ENCODE results near the gene NHEJ1. TPM values are rescaled to one million over a fixed set of nuclear protein-coding genes. Genes with fewer than 3 reads are reported as not detected.

The NHEJ1 gene
- total and polyA plus RNA-seq, 9 of the 15 experiments (the other 6 are each of a cell fraction or from before 2014, with no cell fraction given) = 9.0 to 23.7 (median 13.9) TPM

DNA sequence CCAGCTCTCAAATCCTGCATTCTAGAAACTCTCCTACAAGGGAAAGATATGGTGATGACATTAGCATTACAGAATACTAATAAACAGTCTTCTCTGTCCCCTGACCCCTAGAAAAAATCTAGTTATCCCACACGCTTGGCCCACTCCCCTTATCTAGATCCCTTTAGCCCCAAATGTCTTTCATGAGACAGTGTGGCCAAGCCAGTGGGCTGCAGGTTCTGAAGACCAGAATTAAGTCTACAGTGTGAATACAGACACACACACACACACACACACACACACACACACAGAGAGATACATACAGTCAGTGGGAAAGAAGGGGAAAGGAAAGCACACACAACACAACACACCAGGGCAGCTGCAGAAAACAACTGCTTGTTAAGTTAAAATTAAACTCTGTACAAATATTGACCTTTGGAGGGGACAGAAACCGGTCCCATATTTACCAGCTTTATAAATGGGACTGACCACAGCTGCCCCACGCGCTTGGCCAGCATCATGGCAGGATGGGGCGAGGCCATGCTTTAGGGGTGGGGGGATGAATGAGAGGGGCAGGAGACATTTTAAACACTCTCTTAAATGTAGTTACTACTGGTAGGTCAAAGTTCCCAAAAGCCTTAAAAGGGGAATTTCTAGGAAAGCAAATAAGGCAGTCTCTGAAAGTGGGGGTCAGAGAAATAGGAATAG, 49.1 kb downstream of the NHEJ1 start:
- Histone ChIP-seq H3K9me1 (ENCODE audit: control insufficient read depth, insufficient read depth, low read length) (no peaks in the 10 kb centered on the region), H3K27ac (ENCODE audit: extremely low read depth, low read depth, low read length) (no peak overlapping the region), H2AFZ (ENCODE audit: low read depth, low read length) (no peak overlapping the region), H3K9ac (ENCODE audit: insufficient read depth in 1 of 2, low read depth in 2 of 2, low read length in 2 of 2) (no peak overlapping the region), H3K27me3 (ENCODE audit: control insufficient read depth in 2 of 2, insufficient read depth in 2 of 2, low read length in 2 of 2) (no peaks in the 10 kb centered on the region), H3K9me3 (replicated peaks; ENCODE audit: control insufficient read depth, insufficient read depth, low read depth, low read length) (no peaks in the 10 kb centered on the region), H3K4me1 (replicated peaks in 1 of 2; ENCODE audit: control insufficient read depth in 2 of 2, insufficient read depth in 2 of 2, low read length in 2 of 2) (no peaks in the 10 kb centered on the region), H3K79me2 (ENCODE audit: control insufficient read depth, insufficient read depth, low read length) (no peaks in the 10 kb centered on the region), H4K20me1 (replicated peaks; ENCODE audit: control insufficient read depth, insufficient read depth, low read length) (no peaks in the 10 kb centered on the region), H3K4me3 (no peak overlapping the region), H3K4me2 (ENCODE audit: insufficient read depth, low read length) (no peak overlapping the region), H3K36me3 (ENCODE audit: control insufficient read depth, insufficient read depth, low read length) (no peaks in the 10 kb centered on the region)
- in situ Hi-C loops (cut with MboI) (loop anchor here (5.0 to 10.0 kb wide), 2 partner anchors 36 to 257 kb away; partner anchors contain the start of gene WNT6), intact Hi-C loops (cut with micrococcal nuclease) (no loop called here)
- CTCF ChIA-PET (ENCODE audit: low intra/inter-chr PET ratio) = no interaction called here
- FAIRE-seq (no peak), DNase-seq (ENCODE audit: extremely low read depth in 1 of 4, low spot score in 3 of 4) (no peak), ATAC-seq (no peak)
- POLR2A ChIA-PET = interaction anchor here (0.6 to 1.0 kb wide), 3 partner anchors 8 to 53 kb away, joined by 3 read pairs; no protein-coding TSS in a partner anchor
- no TSS peak for BruUV-seq (replicated peaks)
- 66% methylated on average over 5 of the region's 5 CpGs for WGBS (ENCODE audit: insufficient coverage, low coverage, missing lambda C conversion rate)
- no peak for TF ChIP-seq ZNF124 (CRISPR knock-in tag; IDR thresholded peaks at IDR 0.05)
- no peak for TF ChIP-seq BCL6 (CRISPR knock-in tag; IDR thresholded peaks at IDR 0.05)
- no peak for TF ChIP-seq ZMIZ1 (IDR thresholded peaks at IDR 0.05; ENCODE audit: low read depth in 2 of 2, low read length in 2 of 2)
- TF ChIP-seq, protein P1, sequence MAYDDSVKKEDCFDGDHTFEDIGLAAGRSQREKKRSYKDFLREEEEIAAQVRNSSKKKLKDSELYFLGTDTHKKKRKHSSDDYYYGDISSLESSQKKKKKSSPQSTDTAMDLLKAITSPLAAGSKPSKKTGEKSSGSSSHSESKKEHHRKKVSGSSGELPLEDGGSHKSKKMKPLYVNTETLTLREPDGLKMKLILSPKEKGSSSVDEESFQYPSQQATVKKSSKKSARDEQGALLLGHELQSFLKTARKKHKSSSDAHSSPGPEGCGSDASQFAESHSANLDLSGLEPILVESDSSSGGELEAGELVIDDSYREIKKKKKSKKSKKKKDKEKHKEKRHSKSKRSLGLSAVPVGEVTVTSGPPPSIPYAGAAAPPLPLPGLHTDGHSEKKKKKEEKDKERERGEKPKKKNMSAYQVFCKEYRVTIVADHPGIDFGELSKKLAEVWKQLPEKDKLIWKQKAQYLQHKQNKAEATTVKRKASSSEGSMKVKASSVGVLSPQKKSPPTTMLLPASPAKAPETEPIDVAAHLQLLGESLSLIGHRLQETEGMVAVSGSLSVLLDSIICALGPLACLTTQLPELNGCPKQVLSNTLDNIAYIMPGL (CRISPR knock-in tag; IDR thresholded peaks at IDR 0.05) = no peak
- TF ChIP-seq PHF8 (IDR thresholded peaks at IDR 0.05; ENCODE audit: borderline replicate concordance, low read length) = no peak
- TF ChIP-seq LARP7 (IDR thresholded peaks at IDR 0.05) = no peak
- TF ChIP-seq RAD21 (CRISPR knock-in tag; conservative IDR thresholded peaks at IDR 0.05 in 1 of 2, IDR thresholded peaks at IDR 0.05 in 1 of 2) = no peak
- no peak for TF ChIP-seq JUND (IDR thresholded peaks at IDR 0.05; ENCODE audit: borderline replicate concordance, low read depth, low read length)
- no peak for TF ChIP-seq JUND (tag; IDR thresholded peaks at IDR 0.05; ENCODE audit: borderline replicate concordance, low read depth, low read length)
- no peak for TF ChIP-seq YY1 (IDR thresholded peaks at IDR 0.05; ENCODE audit: borderline replicate concordance in 1 of 3, control insufficient read depth in 1 of 3, extremely low read depth in 1 of 3, insufficient read depth in 3 of 3, insufficient read length in 1 of 3, insufficient replicate concordance in 2 of 3, low read depth in 1 of 3, low read length in 2 of 3)
- no peak for TF ChIP-seq YBX1 (IDR thresholded peaks at IDR 0.05)
- TF ChIP-seq SIN3A (IDR thresholded peaks at IDR 0.05; ENCODE audit: borderline replicate concordance in 2 of 2, control insufficient read depth in 1 of 2, low read depth in 2 of 2, low read length in 2 of 2) = no peak
- TF ChIP-seq ATF1 (CRISPR knock-in tag; IDR thresholded peaks at IDR 0.05) = no peak
- TF ChIP-seq ATF1 (tag; IDR thresholded peaks at IDR 0.05) = no peak
- no peak for TF ChIP-seq IRF2 (CRISPR knock-in tag; IDR thresholded peaks at IDR 0.05)
- no peak for TF ChIP-seq ZNF436 (CRISPR knock-in tag; IDR thresholded peaks at IDR 0.05)
- no peak for TF ChIP-seq ZNF75A (CRISPR knock-in tag; IDR thresholded peaks at IDR 0.05)
- TF ChIP-seq NR1H2 (CRISPR knock-in tag; IDR thresholded peaks at IDR 0.05) = no peak

Measured in K562 (cell line).